Uterus (tissue), 2 donors: ENCODE data around the gene FES.

Experiments used
- CTCF ChIP-seq, 4 experiments: fragments of 200-600 bp in 2 of 4; fragments of 450-650 bp in 2 of 4; sonication (generic) in 2 of 4; IDR thresholded peaks; one replicate each; pipeline ENCODE4 v1.5.1; 2016 to 2019; ENCODE audit warnings: antibody characterized with exemption in 4 of 4, mild to moderate bottlenecking in 2 of 4, moderate library complexity in 1 of 4
- POLR2A ChIP-seq, 2 donors: fragments of 450-650 bp; IDR thresholded peaks; one replicate each; pipeline ENCODE4 v1.6.1; 2016; ENCODE audit warnings: antibody characterized with exemption in 2 of 2, mild to moderate bottlenecking in 1 of 2, moderate library complexity in 1 of 2

GRCh38 chr15:90907838-90908507 is 23.7 kb downstream of the FES start:
- TF ChIP-seq CTCF (IDR thresholded peaks at IDR 0.05) (no peak), POLR2A (IDR thresholded peaks at IDR 0.05) (no peak)
